ENCODE results near the gene LDLRAD2.

The LDLRAD2 gene

GRCh38 chr1:21845646-21846641 is 33.9 kb downstream of the LDLRAD2 start:
- no peak for DNase-seq

- DNase-seq, result no peak
These were observed 35.4 kb downstream of the LDLRAD2 start for GRCh38 chr1:21847223-21848205.

GRCh38 chr1:21848524-21849174 is 36.6 kb downstream of the LDLRAD2 start:
- DNase-seq, result no peak

GRCh38 chr1:21849909-21850576 is 38.0 kb downstream of the LDLRAD2 start:
- no peak for DNase-seq

- no peak for DNase-seq
These were observed 39.6 kb downstream of the LDLRAD2 start for GRCh38 chr1:21851430-21852250.

GRCh38 chr1:21852282-21853130 is 40.4 kb downstream of the LDLRAD2 start:
- no peak for DNase-seq

GRCh38 chr1:21853131-21853427 is 41.0 kb downstream of the LDLRAD2 start:
- no peak for DNase-seq

GRCh38 chr1:21854090-21854750 is 42.2 kb downstream of the LDLRAD2 start:
- no peak for DNase-seq

GRCh38 chr1:21854751-21855131 is 42.7 kb downstream of the LDLRAD2 start:
- DNase-seq, result no peak

- no peak for DNase-seq
These were observed 43.4 kb downstream of the LDLRAD2 start for GRCh38 chr1:21855257-21856096.

GRCh38 chr1:21857142-21857839 is 45.2 kb downstream of the LDLRAD2 start:
- DNase-seq, result no peak

GRCh38 chr1:21857840-21858670 is 46.0 kb downstream of the LDLRAD2 start:
- DNase-seq, result no peak

- no peak for DNase-seq
These were observed 47.7 kb downstream of the LDLRAD2 start for GRCh38 chr1:21859669-21860179.

GRCh38 chr1:21860971-21861370 is 48.9 kb downstream of the LDLRAD2 start:
- no peak for DNase-seq

GRCh38 chr1:21861602-21862429 is 49.8 kb downstream of the LDLRAD2 start:
- DNase-seq, result no peak

- no peak for DNase-seq
These were observed 51.9 kb downstream of the LDLRAD2 start for GRCh38 chr1:21863981-21864380.
